ENCODE results near the gene FAM216A.
A peak's percentile ranks its signal among the peaks of the same experiment; 100 is the strongest.

FAM216A gene

GRCh38 chr12:110533607-110534006 is 65.0 kb downstream of the FAM216A start:
- no peaks in the 10 kb centered on the region for H3K27me3 ChIP-seq (ENCODE audit: control insufficient read depth, insufficient read depth, low read length)
- peak overlapping the region; percentile 14 for H3K27ac ChIP-seq (ENCODE audit: low read depth, low read length)
- peak overlapping the region; percentile 9 for H3K4me3 ChIP-seq (ENCODE audit: low read length)
- H3K9ac ChIP-seq (ENCODE audit: low read length), result no peak overlapping the region
- peaks cover 41% of the 10 kb centered on the region for H3K4me1 ChIP-seq (ENCODE audit: control insufficient read depth, insufficient read depth, low read length)
- peaks cover 4% of the 10 kb centered on the region for H3K36me3 ChIP-seq (ENCODE audit: control insufficient read depth, insufficient read depth, low read length)

- Histone ChIP-seq H3K4me1 (ENCODE audit: control insufficient read depth, insufficient read depth, low read length) (peaks cover 41% of the 10 kb centered on the region), H3K4me3 (ENCODE audit: low read length) (no peak overlapping the region), H3K27ac (ENCODE audit: low read depth, low read length) (peak overlapping the region; percentile 35), H3K9ac (ENCODE audit: low read length) (no peak overlapping the region), H3K36me3 (ENCODE audit: control insufficient read depth, insufficient read depth, low read length) (peaks cover 6% of the 10 kb centered on the region), H3K27me3 (ENCODE audit: control insufficient read depth, insufficient read depth, low read length) (no peaks in the 10 kb centered on the region)
Observed at GRCh38 chr12:110534811-110535210, 66.2 kb downstream of the FAM216A start.

GRCh38 chr12:110536834-110537604 is 68.4 kb downstream of the FAM216A start:
- Histone ChIP-seq H3K27ac (ENCODE audit: low read depth, low read length) (peak overlapping the region; percentile 45), H3K4me1 (ENCODE audit: control insufficient read depth, insufficient read depth, low read length) (peaks cover 33% of the 10 kb centered on the region), H3K4me3 (ENCODE audit: low read length) (no peak overlapping the region), H3K9ac (ENCODE audit: low read length) (no peak overlapping the region), H3K36me3 (ENCODE audit: control insufficient read depth, insufficient read depth, low read length) (peaks cover 6% of the 10 kb centered on the region), H3K27me3 (ENCODE audit: control insufficient read depth, insufficient read depth, low read length) (no peaks in the 10 kb centered on the region)

- H3K36me3 ChIP-seq (ENCODE audit: control insufficient read depth, insufficient read depth, low read length), result peaks cover 6% of the 10 kb centered on the region
- H3K9ac ChIP-seq (ENCODE audit: low read length), result no peak overlapping the region
- H3K4me3 ChIP-seq (ENCODE audit: low read length), result peak overlapping the region; percentile 45
- peaks cover 27% of the 10 kb centered on the region for H3K4me1 ChIP-seq (ENCODE audit: control insufficient read depth, insufficient read depth, low read length)
- H3K27me3 ChIP-seq (ENCODE audit: control insufficient read depth, insufficient read depth, low read length), result no peaks in the 10 kb centered on the region
- peak overlapping the region; percentile 45 for H3K27ac ChIP-seq (ENCODE audit: low read depth, low read length)
Observed at GRCh38 chr12:110537605-110538409, 69.2 kb downstream of the FAM216A start.

GRCh38 chr12:110538869-110539622 is 70.4 kb downstream of the FAM216A start:
- no peak overlapping the region for H3K27ac ChIP-seq (ENCODE audit: low read depth, low read length)
- no peak overlapping the region for H3K9ac ChIP-seq (ENCODE audit: low read length)
- peaks cover 9% of the 10 kb centered on the region for H3K36me3 ChIP-seq (ENCODE audit: control insufficient read depth, insufficient read depth, low read length)
- no peak overlapping the region for H3K4me3 ChIP-seq (ENCODE audit: low read length)
- peaks cover 32% of the 10 kb centered on the region for H3K4me1 ChIP-seq (ENCODE audit: control insufficient read depth, insufficient read depth, low read length)
- H3K27me3 ChIP-seq (ENCODE audit: control insufficient read depth, insufficient read depth, low read length), result no peaks in the 10 kb centered on the region

Data from rectal smooth muscle tissue (tissue), 1 donor.